GM19452 (cell line): Measurements from ENCODE around the gene CTTN.
A peak's percentile ranks its signal among the peaks of the same experiment; 100 is the strongest.

ENCODE experiments used
- ATAC-seq: cut with Tn5 transposase; IDR thresholded peaks from one replicate; pipeline ENCODE4 v1.9.1; 2021; ENCODE audit not compliant: unreplicated experiment

CTTN gene

DNA sequence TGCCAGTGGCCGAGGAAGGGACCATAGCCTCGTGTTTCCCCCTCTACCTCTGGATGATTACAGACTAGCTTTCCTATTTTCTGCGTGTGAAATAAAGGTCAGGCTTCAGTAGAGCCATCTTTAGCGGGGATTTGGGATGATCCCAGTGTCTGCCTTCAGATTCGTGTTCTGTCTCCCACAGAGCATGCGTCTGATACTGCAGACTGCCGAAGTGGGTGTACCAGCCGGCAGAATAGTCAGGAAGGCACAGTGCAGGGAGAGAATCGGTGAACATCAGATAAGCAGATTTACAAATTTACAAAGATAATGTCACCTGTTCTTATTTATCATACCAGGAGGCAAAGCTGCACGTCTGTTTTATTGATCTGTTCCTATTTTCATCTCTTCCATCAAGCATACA lies 11.1 kb downstream of the CTTN start:
- ATAC-seq = no peak

GRCh38 chr11:70409871-70410270 lies 11.5 kb downstream of the CTTN start:
- no peak for ATAC-seq

GRCh38 chr11:70410276-70411205 lies 12.2 kb downstream of the CTTN start:
- ATAC-seq = no peak

- ATAC-seq = no peak
Observed at GRCh38 chr11:70411713-70412452, 13.6 kb downstream of the CTTN start.

DNA sequence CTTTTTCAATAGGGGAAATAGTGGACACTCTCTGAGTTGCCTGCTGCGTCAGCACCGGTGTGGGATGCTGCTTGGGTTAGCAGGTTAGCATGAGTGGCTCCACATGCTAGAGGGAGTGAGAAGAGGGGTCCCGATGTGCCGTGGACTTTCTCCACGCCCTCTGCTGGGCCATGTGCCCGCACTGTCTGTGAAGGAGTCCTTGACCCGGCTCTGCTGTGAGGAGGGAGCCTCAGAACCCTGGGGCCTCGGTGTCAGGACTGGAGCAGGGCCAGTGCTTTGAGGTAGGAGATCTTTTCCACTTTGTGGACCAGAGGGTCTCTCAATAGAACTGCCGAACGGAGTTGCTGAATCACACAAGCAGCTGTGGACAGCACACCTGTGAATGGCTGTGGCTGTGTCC lies 14.8 kb downstream of the CTTN start:
- no peak for ATAC-seq

DNA sequence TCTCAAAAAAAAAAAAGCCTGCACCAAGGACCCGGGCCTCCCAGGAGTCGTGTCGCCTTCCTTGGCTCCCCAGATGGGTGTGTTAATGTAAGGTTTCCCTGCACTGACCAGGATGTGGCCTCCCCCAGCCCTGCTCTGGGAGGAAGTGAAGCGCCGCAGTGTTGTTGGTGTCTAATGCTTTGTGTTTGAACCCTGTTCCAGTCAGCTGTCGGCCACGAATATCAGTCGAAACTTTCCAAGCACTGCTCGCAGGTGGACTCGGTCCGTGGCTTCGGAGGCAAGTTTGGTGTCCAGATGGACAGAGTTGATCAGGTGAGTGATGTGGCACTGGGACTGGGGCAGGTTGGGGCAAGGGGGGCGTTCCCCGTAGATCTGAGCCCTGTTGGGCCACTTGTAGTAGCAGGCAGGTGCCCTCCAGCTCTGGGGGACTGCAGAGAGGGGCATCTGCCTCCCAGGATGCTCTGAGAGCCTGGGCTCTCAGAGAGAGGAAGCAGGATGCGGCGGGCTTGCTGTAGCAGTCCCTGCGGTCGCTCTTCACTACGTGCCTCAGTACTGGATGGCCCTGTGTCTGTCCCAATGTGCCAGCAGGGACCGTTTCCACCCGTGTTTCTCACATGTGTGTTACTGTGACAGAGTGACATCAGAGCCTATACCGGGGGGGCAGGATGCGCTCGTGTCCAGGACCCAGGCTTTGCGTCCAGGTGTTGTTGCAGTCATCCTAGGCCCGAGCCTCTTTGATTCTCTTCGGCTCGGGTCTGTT lies 16.2 kb downstream of the CTTN start:
- no peak for ATAC-seq

DNA sequence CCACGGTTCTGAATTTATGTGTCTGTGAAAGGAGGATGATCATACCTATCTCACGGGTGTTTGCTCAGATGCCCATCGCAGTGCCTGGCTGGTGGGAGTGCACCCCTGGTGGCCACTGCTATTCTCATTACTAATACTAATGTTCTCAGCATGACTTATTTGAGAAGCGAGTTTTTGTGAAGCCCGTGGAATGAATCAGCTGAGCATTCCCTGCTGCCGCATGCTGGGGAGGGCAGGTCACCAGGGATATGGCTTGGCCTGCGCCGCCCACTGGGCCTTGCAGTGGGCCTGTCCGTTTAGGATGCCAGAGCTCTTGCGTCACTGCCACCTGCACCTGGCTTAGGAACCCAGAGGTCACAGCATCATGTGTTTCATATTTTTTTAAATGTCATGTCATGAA lies 16.9 kb downstream of the CTTN start:
- no peak for ATAC-seq

DNA sequence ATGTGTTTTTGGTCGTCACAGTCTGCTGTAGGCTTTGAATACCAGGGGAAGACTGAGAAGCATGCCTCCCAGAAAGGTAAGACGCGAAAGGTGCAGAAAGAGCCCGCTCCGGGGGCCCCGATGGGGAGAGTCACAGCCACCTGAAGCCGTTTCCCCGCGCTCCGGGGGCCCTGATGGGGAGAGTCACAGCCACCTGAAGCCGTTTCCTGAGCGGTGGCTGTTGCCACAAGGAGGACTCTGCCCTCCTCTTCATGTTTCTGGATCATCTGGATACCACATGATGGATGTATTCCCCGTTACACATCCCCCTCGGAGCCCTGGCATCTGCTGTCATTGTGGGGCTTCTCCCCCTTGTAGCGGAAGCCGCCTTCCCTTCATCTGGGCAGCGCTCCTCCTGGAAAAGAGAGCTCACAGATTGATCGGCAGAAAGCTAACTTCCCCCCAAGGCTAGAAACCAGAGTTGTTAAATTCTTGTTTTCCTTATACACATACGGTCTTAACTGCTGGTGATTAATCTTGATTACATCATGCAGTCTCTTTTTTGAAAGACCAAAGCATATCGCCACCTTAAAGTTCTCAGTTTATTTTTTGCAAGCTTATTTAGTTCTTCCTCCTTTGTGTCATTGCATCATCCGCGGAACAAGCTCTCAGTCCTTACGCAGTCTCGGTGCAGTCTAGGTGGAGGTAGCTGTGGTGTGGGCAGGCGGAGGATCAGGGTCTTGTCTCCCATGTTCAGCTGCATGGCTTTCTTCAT lies 17.5 kb downstream of the CTTN start:
- ATAC-seq = no peak

DNA sequence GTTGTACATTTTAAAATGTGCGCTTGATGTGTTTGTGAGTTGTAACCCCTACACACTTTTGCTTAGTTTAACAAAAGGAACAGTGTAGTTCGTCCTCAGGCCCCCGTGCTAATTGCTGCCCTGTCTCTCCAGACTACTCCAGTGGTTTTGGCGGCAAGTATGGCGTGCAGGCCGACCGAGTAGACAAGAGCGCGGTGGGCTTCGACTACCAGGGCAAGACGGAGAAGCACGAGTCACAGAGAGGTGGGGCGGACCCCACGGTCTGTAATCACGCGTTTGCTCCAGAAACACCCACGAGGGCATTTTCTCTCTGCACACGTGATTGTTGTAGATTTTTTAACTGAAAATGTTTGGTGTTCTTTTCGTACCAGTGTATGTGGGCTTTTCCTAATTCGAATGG lies 18.6 kb downstream of the CTTN start:
- no peak for ATAC-seq

DNA sequence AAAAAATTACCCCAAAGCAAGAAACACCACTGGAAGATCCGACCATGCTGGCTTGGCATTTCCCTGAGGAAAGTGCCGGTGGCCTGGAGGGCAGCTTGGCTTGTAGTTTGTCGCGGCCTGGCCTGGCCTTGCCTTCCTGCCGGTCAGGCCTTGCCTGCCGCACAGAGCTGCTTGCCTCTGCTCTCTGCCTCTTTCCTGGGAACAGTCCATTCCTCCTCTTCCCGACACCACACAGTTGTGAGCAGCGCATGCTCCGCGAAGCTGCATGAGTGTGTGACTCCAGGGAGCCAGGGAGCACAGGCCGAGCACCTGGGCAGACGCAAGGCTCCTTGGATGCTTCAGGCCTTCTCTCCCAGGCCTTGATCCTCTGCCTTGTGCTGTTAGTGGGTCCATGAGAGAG lies 19.8 kb downstream of the CTTN start:
- no peak for ATAC-seq

- no peak for ATAC-seq
Observed at GRCh38 chr11:70419307-70420007, 21.1 kb downstream of the CTTN start.

DNA sequence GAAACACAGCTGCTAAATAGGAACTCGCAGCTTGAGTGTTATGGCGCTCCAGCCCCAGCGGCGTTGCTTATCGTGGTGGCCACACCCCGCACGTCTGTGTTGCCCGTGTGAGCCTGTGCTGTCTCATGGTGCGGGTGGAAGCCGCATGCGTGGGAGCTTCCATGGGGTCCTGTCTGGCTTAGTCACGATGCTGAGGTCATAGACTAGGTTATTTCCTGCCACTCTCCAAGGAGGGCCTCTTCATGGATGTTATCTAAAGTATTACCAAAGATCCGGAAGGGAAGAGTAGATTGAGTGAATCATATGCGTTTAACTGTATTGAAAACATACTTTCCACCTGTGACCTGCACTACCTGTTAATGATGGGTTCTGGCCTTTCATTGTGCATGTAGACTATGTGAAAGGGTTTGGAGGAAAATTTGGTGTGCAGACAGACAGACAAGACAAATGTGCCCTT lies 21.7 kb downstream of the CTTN start:
- ATAC-seq = no peak

DNA sequence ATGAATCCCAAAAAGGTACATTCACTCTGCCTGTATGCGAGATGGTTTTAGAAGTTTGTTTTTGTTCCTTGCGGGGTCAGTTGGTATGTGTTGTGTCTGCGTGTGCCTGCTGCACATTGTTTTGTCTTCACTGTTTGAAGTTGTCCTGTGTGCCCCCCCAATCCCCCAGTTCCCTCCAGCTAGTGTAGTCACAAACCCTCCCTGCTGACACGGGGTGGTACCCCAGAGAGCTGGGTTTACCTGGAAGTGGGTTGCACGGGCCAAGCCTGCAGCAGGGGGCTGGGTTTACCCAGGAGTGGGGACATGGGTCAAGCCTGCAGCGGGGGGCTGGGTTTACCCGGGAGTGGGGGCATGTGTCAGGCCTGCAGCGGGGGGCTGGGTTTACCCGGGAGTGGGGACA lies 22.2 kb downstream of the CTTN start:
- ATAC-seq = no peak

- no peak for ATAC-seq
Observed at GRCh38 chr11:70421123-70421522, 22.8 kb downstream of the CTTN start.

GRCh38 chr11:70422692-70423522 lies 24.6 kb downstream of the CTTN start:
- no peak for ATAC-seq

GRCh38 chr11:70423523-70424505 lies 25.5 kb downstream of the CTTN start:
- peak; percentile 66 for ATAC-seq

DNA sequence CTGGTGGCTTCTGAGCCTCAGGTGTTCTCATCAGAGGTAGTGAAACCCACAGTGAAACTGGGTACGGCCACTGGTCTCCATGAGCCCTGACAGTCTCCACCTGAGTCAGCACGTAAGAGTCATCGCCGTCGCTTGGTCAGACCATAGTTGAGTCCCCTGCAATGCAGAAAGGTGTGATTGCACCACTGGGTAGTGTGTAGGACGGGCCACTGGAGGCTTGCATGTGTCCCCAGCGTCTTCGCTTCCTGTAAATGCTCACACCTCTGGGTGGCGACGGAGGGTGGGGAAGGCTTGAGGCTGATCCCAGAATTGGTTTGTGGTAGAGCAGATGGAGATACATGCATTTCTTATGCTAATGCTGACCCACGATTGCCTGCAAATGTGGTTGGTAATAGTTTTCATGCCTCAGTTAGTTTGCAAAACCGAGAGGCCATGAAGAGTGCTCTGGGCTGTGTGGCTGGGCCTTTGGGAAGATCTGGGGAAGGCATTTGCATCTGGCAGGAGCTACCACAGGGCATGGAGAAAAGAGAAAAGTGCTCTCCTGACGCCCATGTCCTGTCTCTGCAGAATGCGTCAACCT lies 26.5 kb downstream of the CTTN start:
- peak; percentile 57 for ATAC-seq

GRCh38 chr11:70427436-70427835 lies 29.1 kb downstream of the CTTN start:
- no peak for ATAC-seq
